SHP77 treated with DMSO at 0.1 percent for 48 hours (cell line): Measurements from ENCODE around the gene TMEM132C.
"Not testable (repeated sequence)": the region's sequence is repeated elsewhere in the genome, so short reads cannot be mapped to it uniquely, and the experiment has no call there.

Experiments used
- DNase-seq: peaks from one replicate; lab custom pipeline; 2025; lab: John Stamatoyannopoulos, UW

The TMEM132C gene

DNA sequence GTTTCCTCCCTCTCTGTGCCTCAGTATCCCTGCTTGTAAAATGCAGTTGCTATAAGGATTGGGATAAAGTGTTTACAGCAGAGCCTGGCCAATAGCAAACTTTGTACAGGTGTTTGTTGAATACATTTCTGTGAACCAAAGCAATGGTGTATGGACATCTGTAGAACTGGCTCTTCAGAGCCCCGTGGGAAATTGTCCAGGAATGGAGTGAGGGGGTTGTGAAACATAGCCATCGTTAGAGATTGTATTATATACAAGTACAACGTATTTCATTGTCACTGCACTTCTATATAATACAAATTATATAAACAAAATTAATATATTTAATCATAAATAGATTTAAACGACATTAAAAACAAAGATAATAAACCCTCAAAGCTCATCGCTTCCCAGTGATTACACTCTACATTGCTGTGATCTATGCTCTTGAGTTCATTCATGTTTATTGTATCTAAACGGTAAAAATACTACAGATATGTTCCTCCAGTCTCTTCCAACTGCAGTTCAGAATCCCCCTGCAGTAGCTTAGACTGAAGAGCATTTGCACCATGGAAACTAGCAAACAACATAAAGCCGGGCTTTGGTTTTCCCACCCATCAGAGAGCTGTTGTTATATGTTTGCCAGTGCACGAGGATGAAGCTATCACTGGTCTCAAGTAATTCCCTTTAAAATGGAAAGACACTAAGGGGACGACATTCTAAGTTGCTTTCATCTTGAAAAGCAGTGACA is 216.7 kb downstream of the TMEM132C start:
- no peak for DNase-seq

DNA sequence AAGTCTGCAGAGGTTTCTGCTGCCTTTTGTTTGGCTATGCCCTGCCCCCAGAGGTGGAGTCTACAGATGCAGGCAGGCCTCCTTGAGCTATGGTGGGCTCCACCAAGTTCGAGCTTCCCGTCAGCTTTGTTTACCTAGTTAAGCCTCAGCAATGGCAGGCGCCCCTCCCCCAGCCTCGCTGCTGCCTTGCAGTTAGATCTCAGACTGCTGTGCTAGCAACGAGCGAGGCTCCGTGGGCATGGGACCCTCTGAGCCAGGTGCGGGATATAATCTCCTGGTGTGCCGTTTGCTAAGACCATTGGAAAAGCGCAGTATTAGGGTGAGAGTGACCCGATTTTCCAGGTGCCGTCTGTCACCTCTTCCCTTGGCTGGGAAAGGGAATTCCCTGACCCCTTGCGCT is 230.4 kb downstream of the TMEM132C start:
- DNase-seq: not testable (repeated sequence)

DNA sequence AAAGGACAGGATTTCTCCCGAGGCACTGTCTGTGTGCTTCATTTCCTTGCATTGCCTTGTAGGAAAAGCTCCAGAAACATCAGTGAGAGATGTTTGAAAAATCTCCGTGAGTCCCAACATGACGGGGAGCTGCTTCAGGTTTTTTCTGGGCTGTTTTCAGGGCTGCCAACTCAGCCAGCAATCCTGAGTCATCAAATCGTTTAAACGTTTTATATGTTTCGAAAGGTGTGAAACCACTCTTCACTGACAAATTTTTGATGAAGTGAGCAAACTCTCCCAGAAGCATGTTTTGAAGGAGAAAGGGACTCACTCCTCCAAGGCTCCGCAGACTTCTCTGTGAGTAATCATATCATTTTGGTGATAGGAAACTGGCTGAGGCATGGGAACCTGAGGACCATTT is 240.5 kb downstream of the TMEM132C start:
- DNase-seq: no peak

DNA sequence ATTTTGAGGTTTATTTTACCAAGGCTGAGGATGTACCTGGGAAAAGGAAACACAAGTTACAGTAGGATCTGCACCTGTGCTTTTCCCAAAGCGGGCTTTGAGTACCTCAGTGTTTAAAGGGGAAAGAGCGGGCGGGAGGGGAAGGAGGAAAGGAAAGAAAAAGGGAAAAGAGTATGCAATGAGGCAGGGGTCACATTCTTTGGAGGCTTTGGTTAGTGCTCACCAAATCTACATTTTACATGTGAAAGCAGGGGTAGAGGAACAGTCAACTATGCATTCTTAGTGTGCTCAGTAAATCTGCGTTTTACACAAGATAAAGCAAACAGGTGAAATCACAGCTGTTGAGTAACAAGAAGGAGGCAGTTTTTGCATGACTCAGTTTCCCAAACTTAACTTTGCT is 242.2 kb downstream of the TMEM132C start:
- no peak for DNase-seq

DNA sequence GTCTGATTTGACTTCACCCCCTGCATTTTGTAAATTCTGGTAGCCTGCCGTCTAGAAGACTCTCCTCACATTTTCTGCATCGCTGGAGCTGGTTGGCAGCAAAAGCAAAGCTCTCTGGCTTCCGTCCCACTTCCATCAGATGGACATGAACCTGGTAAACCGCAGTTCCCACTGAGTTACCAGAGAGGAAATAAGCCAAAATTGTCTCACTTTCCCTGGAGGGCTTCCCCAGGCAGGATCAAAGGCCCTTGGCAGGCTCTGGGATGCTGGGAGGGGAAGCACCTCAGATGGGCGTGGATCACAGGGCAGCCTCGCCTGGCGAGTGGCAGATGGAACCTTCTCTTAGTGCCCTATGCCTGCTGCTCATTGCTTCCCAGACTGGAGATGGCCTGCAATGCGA is 243.5 kb downstream of the TMEM132C start:
- no peak for DNase-seq

DNA sequence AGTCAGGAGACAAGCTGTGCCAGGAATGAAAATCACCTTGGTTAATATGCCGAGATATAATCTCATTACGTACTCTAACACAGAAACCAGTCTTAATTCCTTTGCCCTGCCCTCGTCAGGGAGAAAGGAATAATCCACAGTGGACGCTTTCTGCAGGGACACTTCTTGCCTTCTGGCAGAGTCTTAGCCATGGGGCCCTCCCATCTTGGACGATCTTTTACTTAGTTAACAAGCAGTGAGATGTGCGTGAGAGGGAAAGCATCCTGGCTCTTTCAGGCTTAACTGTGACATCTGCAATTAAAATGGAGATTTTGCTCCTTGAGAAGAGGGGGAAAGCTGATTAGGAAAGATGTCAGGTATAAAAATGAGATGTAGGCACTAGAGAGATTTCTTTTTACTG is 246.4 kb downstream of the TMEM132C start:
- no peak for DNase-seq

DNA sequence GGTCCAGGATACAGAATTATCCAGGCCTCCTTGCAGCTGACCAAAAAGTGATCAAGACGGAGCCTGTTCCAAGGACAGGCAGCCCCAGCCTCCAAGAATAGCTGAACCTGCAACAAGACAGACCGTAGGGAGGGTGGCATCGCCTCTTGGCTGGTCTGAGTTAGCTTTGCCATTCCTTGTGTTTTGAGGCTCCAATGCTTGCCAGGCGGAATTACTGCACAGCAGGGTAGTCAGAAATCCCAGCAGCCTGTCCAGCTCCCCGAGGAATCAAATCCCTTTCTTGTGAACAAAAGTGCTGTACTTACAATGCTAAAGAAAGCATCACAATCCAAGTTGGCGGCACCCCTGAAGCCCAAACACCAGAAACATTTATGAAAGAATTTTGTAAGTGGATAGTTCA is 246.9 kb downstream of the TMEM132C start:
- no peak for DNase-seq

DNA sequence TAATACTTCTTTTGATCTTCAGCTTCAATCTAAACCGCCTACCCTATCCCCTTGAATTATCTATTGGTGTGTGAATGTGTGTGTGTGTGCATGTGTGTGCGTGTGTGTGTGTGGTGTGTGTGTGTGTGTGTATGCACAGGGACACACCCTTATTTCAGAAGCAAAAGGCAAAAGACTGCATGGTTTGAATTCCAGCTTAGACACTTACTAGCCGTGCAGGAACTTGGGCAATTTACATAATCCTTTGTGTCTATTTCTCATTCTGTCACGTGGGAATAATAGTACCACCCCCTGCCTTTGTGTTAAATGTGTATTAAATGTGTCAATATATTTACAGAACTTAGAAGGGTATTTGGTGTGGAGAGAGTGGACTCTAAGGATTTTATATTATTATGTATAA is 251.7 kb downstream of the TMEM132C start:
- DNase-seq: no peak

DNA sequence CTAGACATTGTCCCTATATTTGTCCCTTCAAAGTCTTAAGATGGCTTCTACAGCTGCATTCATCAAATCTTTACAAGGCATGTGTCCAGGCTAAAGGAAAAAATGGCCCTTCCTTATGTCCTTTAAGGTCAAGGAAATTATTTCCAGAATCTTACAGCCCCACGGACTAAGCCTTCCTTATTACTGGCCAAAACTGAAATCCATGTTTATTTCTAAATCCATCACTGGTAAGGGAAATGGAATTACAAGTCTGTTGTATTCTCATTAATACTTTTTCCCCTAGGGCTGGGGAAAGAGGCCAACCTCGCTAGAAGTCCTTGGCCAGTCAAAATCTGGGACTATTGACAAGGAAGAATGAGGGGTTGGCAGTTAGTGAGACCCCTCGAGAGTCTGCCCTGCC is 252.5 kb downstream of the TMEM132C start:
- no peak for DNase-seq

DNA sequence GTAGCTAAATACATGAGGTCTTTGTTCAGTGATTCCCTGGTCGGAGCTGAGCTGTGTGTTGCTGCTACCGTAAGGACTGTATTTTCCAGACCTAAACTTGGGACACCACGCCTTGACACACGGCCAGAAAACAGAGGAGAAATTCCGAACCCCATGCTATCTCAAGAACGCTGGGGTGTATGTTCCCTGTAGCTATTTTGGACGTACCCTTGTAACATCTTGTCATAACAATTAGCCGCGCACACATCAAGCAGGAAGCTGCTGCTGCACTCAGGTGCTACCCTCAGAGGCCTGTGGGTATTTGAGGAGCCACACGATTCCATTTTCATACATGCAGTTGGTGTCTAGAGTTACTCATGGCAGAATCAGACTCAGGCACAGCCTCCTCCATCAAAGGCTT is 255.0 kb downstream of the TMEM132C start:
- no peak for DNase-seq

DNA sequence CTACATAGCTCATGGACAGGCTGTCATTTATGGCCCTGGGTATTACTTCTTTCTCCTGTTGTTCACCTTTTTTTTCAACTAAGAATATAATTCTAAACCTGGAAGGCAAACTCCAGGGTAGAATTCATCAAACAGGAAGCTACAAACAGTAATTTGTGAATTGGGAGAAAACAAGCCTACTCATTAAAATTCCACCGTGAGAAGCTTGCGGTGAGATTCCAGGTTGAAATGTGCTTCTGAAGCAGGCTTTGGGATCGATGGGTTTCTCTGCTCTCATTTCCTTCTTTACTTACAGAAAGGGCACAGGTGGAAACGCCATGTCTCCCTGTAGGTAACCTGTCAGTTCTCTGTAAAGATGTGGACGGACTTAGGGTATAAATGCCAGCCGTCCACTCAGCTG is 257.5 kb downstream of the TMEM132C start:
- no peak for DNase-seq

DNA sequence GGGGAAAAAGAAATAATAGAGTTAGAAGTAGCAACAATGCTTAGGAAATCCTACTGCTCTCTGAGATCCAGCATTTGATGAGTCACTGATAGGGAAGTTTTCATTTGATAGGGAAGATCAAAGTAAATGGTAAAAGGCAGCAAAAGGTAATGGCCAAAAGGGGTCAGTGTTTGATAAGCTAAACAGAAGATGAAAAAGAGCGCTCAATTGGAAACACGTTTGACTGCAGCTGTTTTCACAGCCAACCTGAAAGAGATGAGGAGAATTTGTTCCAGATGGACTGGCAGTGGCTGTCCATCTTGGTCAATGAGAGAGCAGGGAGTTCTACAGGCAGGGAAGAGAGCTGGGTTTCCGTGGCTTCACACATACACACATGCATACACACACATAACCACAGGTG is 264.2 kb downstream of the TMEM132C start:
- DNase-seq: no peak

DNA sequence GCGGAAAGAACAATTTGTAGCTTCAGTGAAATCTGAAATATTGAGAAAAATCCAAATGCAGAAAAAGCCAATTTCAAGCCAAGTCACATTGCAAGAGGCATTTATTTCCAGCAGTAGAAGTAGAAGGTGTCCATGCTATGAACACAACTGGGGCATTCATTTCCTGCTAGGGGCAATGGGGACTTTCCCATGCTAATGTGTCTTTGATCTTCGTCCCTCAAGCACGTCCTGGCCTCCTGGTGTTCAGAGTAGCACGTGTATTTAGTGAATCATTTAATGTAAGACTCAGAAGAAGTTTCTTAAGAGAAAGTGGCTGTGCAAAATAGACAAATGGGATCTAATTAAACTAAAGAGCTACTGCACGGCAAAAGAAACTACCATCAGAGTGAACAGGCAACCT is 267.9 kb downstream of the TMEM132C start:
- no peak for DNase-seq

DNA sequence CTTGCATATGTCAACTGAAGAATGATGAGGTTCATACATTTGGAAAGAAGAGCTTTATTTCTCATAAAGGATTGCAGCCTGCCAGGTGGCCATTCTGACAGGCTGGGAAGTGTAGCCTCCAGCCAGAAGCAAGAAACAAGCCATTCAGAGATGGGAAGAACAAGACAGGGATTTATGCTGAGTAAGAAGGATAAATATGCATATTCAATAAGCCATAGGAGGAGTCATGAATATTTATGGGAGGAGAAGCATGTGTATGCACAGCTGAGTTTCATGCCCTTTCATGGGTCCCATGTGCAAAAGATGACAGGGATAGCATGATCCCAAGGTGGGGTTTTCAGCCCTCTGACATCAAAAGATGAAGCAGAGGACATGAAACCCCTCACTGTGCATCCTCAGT is 269.8 kb downstream of the TMEM132C start:
- no peak for DNase-seq

DNA sequence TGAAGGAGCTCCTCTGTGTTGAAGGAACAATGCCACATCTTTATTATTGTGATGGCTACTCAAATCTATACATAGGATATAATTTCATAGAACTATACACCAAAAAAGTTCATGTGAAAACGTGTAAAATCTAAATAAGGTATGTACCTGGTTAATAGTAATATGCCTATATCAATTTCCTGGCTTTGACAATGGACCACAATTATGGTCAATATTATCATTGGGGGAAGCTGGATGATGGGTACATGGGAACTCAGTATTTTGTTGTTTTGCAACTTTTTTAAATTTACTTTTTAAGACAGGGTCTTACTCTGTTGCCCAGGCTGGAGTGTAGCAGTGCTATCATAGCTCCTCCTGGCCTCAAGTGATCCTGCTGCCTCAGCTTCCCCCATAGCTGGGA is 270.7 kb downstream of the TMEM132C start:
- no peak for DNase-seq

DNA sequence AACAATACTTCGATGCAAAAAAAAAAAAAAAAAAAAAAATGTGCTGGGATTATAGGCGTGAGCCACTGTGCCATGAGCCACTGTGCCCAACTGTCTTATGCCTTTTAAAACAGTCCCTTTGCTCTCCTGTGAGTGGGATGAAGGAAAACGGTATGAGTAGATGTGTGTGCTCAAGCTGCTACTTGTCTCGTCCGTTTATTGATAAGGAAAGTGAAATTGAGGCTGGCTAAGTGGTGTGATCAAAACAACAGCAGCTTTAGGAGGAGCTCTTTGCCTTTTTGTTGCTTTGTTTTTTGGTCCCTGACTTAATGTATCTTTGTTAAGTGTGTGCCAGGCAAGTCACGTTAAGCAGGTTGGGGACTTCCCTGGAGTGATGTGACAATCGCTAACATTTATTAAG is 275.9 kb downstream of the TMEM132C start:
- no peak for DNase-seq

DNA sequence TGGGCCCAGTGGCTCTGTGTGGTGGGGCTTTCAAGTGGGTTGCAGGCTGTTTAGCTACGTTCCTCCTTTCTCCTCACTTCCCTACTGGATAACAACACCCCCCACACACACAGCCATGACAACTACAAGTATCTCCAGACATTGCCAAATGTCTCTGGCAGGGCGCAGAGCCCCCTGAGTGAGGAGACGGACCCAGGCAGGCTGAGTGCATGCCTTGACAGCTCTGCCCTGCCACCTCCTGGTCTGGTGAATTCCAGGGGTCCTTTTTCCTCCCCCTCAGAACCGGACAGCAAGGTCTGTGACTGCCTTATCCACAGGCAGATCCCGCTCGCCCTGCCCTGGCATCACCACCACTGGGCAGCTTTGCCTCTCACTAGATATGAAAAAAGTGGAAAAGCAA is 276.5 kb downstream of the TMEM132C start:
- DNase-seq: no peak

DNA sequence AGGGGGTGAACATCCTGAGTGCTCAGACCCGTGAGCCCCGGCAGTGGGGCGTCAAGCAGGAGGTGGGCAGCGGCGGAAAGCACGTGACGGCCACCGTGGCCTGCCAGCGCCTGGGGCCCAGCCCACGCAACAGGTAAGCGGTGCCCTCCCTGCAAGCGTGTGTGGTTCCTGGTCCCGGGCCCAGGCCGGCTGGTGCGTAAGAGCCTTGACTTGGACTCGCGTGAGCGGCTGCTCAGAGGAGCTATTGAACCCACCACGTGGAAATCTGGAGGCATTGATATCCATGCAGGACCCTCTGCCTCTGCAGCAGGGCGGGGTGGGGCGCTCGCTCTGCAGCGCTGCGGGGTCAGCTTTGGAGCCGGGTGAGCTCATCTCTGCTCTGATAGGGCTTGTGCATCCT is 277.0 kb downstream of the TMEM132C start:
- no peak for DNase-seq

DNA sequence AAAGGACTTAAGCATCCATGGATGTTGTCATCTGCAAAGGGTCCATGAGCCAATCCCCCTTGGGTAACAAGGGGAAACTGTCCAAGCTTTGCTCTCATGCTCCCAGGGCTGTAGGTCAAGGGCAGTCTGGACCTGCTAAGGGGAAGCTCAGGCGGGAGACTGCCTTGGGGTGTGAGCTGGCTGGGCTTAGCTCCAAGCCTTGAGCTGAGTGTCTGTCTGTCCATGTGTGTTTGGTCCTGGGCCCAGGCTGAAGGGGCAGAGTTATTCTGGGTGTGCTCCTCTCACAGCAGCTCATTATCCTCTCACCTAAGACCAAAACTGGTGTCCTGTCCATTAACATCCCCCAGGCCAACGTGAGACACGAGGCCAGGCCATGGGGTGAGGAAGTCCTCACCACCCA is 282.0 kb downstream of the TMEM132C start:
- DNase-seq: no peak

DNA sequence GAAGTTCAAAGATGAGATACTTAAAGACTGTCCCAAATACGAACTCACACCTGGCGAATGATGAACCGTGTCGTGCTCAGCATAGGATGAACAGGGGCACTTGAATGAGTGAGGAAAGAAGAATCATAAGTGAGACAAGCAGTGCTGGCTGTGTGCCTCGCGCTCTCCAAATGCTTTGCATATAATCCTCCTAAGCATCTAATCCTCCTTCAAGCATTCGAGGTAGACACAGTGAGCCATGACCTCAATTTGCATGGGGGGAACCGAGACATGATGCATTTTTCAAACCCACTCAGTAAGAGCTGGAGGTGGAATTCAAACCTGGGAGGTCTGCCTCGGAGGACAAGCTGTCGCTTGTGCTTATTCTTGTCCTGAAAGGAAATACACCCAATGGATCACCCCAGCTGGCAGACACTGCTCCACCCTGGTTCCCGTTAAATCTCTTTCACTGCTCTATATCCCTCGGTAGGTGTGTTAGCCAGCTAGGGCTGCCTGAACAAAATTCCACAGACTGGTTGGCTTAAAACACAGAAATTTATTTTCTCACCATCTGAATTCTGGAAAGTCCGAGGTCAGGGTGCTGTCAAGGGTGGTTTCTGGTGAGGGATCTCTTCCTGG is 282.7 kb downstream of the TMEM132C start:
- no peak for DNase-seq

DNA sequence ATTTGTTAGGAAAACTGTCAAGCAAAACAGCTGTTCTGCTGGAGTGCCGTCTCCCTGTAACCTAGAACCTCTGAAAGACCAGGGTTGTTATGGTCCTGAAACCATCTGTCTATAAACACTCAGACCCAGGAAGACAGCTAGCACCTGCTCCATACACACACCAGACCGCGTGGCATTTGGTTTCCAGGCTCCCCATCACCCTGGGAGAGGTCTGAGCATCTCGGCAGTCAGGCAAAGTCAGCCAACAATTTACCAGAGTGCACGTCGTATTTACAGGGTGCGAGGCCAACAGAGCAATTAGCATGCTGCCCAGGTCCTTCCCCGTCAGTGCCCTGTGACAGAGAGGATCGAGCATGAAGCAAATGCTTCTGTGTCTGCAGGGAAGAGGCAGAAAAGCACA is 284.3 kb downstream of the TMEM132C start:
- peak; percentile 26 for DNase-seq

DNA sequence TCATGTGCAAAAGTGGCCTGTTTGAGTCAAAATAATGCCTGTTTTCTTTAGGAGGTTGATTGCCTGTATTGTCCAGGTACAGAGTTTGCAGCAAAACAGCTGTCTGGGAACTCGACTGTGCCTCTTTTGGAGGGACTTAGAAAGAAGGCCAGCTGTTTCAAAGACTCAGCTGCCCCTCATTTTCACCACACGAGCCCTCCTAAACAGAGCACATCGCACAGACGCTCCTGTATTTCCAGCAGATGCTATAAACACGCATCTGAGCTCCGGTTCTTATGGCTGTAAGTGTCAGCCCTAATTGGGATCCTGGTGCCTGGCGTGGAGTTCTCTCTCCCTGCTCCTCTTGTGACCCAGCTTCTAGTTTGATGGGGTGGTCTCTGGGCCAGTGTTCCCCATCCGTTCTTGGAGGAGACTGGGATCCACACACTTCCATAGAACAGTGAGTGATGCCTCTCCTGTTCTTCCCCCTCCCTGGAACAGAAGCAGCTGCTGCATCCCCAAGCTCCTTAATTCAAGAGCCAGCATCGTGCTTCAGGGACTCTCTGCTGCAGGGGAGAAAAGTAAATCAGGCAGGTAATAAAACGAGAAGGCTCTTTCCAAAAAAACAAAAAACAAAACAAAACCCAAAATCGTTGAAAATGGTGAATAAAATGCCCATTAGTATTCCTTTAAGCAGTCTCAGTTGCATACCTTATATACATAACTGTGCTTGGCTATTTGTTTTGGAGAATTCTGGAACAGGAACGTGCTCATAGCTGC is 287.8 kb downstream of the TMEM132C start:
- DNase-seq: no peak

DNA sequence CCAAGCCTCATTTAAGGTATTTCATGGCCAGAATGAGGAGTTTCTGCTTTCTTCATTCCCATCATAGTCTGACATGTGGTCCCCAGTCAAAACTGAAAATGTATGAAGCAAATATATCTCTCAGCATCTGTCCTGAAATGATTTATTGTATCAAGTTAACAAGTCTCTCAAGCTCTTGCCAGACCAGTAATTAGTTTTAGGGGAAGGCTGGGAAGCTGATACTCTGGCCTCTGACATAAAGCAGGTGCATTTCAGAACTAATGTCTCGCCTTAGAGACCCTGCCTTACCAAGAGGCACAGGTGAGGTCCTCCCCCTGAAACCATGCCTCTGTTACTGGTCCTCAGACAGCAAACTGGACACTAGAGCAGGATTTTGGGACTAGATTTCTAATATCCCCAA is 290.3 kb downstream of the TMEM132C start:
- DNase-seq: no peak
